HUDEP-2 (cell line): Measurements from ENCODE around the gene RBM8A.

Source experiments
- DNase-seq, 76 experiments: peaks; one replicate each; lab custom pipeline; 2025; ENCODE audit not compliant: unreplicated experiment in 76 of 76; lab: John Stamatoyannopoulos, UW

RBM8A gene

GRCh38 chr1:145918144-145918991 is 8.9 kb downstream of the RBM8A start, which contains the start of gene PEX11B:
TSS of gene PEX11B (minus strand) at chr1:145918717. CDS start at chr1:145918688, 29 bp downstream.
- DNase-seq = peak in 75 of 76 experiments; percentile 31 to 96 (median 85)

DNA sequence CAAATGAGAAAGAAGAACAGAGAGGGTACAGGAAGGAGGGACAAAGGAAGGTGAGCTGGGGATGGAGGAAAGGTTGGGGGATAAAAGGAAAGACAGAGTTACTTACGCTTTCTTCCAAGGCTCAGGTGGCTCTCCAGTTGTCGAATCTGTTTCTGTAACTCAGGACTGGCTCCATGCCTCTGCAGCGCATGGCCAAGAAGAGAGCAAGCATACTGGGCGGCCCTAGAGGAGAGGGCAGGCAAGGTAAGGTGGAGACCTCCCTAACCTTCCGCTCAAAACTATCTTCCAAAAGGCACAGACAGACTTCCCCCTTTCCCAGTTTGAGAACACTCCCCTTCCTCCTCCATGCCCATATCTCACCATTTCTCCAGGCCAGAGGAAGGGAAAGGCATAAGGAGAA is 9.7 kb downstream of the RBM8A start:
- DNase-seq = no peak

- no peak for DNase-seq
These were observed 10.5 kb downstream of the RBM8A start for GRCh38 chr1:145916745-145917144.

DNA sequence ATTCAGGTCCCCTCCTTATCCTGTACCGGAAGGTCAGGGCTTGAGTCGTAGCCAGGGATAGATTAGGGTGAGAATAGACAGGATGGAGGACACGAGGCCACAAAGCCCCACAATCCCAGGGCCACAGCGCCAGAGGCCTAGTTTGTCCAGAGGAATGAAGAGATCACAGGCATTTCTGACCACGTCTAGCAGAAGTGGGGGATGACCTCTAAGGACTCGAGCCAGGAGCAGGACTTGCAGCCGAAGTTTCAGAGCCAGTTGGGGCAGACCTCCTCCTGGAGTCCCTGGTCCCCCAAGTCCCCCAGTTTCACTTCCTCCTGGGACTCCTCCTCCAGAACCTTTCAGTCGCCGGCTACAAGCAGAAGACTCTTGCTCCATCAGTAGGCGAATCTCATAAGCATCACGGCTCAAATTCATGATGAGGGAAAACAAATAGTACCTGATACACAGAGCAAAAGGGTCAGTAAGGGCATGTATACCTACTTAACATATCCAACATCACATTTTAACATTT is 15.1 kb downstream of the RBM8A start:
- no peak for DNase-seq

DNA sequence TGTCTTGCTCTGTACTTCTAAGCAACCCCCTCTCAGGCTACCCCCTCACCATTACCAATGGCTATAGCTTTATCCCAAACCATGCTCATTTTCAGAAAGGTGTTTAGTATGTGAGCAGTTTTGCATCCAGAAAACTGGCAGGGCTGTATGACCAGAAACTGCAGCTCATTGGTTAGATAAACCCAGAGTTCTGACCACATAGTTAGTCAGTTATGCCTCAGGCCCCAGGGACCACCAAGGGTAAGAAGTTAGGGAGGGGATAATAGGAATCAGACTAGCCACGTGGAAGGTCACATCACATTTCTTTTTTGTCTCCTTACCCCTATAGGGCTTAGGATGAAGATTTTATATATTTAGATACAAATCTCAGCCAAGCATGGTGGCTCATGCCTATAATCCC is 18.6 kb downstream of the RBM8A start:
- no peak for DNase-seq

DNA sequence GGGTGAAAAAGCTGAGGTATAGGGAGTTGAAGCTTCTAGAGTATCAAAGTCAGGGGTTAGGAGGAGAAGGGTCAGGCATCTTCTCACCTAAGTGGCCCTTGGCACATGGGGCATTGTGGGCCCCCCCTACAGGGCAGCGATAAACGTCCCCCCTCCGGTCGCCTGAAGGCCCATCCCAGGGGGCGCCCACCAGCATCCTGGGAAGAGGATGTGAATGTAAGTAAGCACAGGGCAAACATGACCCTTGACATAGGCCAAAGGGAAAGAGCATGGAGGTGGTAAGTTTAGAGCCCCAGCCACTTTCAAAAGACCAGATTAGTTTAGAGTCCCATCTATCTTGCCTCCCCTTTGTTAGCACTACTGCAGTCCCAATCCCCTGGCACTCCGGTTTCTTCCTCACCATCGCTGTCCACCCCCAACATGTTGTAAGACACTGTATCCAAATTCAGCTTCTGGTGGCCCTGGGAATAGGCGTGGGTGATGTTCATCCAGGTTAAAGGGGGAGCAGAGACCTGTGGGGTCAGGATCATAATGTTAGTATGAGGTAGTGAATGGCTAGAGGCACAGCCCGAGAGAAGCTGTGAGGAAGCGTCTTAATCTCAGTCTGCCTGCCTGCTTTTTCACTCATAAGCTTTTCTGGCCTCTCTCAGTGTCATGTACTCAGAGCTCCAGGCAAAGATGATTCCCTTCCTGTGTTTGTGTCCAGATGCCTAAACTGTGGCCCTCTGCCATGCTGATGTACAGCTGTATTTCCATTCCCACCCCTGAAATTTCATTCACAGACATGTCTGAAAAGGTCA is 20.1 kb downstream of the RBM8A start:
- no peak for DNase-seq

DNA sequence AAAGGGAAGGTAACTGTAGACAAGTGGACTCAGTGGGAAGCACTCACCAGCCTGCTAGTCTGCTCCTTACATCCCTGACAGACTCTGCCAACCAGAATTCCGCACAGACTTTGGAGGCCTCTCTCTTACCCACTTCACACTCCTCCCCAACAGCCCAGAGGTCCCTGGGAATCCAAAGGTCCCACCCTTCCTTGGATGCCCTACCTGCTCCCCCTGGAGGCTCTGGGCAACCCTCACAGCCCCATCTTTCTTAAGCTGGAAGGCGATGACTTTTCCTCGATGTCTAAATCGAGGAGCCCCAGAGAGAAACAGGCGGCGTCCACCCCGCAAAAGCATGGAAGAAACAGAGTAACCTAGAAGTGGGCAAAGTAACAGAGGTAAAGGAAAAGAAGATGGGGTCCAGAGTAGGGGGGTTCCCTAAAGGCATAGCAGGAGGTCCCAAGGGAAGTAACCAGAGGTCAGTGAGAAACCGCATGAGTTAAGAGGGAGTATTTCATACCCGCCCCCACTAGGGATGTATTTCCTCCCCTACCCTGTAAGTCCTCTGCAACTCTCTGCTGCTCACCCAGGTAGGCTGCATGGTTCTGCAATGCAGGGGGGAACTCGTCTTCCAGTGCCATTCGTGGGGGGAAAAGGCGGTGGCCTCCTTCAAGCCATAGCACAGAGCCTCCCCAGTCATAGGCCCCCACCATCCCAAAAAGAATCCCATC is 25.8 kb downstream of the RBM8A start:
- DNase-seq = no peak

DNA sequence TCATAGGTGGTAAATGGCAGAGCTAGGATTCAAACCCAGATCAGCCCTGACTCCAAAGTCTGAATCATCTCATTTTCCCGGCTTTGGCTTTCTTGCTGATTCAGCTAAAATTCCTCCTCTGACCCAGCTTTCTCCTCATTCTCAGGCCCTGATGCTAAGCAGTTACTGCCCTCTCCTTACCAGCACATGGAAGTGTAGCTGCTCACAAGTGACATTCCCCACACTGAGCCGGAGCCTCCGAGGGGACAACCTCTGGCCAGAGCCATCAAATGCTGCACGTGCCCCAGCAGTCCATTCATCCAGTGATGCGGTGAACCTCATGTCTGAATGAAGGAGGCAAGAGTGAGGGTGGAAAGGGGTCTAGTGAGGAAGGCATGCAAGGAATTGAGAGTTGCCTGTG is 28.5 kb downstream of the RBM8A start:
- DNase-seq = no peak

- DNase-seq = no peak
These were observed 29.3 kb downstream of the RBM8A start for GRCh38 chr1:145897969-145898368.

- no peak for DNase-seq
These were observed 31.8 kb downstream of the RBM8A start for GRCh38 chr1:145895471-145895870.

DNA sequence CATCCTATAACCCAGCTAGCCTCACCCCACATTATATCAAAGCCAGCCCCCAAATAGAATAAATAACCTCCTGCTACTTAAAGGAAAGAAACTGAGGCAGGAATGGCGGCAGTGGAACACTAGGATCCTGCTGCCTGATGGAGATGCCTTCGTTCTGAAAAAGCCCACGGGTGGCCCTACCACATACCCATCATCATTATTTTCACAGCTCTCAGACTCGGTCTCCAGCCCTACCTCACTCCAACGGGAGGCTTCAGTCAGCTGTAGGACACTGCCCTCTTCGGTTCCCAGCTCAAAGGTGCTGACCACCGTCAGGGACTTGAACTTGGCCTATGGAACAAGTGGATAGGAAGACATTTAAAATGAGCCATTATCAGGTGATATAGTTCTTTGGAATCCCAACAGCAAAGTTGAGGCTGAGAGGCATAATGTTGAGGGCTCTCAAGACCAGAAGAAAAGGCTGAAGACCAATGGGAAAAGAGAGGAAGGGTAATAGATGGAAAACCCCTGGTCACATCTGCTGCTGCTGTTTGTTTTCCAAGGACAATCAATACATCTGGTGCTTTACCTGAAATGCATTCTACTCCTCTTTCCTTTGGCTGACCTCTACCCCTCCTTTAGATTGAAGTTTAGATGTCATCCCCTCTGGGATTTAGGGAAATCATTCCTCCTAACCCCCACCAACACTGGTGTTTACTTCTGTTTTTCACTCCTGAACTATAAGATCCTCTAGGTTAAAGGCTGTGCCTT is 33.8 kb downstream of the RBM8A start:
- DNase-seq = no peak

- peak in 58 of 76 experiments; percentile 6 to 69 (median 36) for DNase-seq
These were observed 34.7 kb downstream of the RBM8A start for GRCh38 chr1:145892486-145893087.

DNA sequence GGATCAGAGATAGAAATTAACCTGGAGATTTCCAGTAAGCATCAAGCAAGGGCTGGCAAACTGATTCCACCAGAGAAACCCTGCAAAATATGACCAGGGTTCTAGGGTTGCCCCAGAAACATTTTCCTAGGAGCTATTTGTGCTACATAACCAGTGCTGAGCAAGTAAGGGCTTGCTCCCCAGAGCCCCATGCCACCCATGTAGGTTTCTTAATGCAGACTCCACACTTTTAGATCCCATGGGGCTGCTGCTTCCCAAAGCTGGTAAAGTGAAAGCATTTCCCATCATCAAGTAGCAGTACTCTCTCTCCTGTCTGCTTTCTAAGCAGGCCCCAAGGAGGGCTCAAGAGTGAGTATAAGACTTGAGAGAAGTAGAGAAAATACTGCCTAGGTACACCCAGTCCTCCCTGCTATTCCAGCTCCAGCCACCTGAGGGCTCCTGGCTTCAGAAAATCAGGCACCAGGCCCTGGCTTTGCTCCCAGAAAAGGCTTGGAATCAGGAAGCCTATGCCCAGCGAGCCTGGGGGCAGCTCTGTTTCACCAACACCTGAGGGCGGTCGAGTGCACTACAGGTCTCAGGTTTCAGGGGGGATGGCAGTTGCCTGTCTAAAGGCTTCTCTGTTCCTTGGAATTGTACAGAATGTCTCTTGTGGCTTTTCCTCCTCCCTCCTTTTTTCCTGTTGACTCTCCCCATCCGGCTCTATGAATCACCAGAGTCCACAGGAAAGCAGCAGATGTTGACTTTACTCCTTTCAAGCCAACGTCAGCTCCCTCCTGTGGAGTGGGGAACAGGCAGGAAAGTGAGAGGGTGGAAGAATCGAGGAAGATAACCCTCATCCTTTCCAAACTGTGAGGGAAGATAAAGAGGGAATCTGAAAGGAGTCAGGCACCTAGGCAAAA is 35.4 kb downstream of the RBM8A start:
- peak in 66 of 76 experiments; percentile 10 to 77 (median 60) for DNase-seq

DNA sequence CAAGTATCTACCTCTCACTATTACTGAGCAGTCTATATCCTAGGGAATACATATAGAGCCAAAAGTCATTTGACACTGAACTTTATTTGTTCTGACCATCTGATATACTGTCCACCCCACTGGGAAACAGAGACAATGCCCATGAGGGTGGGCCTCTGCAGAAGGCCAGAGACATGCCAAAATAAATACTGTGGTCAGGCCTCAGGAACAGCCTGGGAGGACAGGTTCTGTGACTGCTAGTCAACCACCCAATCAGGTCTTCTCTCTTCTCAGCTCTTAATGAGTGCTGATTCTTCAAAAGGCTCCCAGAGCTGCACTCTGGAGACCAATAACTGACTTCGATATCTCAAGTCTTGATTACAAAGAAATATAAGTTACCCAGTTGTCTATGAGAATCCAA is 36.1 kb downstream of the RBM8A start:
- no peak for DNase-seq

DNA sequence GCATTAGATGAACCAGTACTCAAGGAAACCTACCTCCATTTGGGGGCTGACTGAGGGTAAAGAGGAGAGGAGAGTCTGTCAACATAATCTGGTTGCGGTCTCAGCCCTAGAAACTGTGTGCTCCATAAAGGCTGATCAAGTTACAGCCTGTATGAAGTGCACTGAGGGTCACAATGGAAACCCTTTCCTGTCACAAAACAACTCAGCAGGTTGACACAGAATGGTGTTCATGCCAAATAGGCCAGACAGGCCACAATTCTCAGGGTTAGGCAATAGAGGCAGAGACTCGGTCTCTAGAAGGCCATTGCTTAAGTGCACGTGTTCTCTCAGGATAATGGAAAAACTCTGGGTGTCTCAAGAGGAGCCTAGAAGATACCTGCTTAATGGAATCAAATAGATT is 37.6 kb downstream of the RBM8A start:
- no peak for DNase-seq

GRCh38 chr1:145887631-145888030 is 39.7 kb downstream of the RBM8A start:
- no peak for DNase-seq

DNA sequence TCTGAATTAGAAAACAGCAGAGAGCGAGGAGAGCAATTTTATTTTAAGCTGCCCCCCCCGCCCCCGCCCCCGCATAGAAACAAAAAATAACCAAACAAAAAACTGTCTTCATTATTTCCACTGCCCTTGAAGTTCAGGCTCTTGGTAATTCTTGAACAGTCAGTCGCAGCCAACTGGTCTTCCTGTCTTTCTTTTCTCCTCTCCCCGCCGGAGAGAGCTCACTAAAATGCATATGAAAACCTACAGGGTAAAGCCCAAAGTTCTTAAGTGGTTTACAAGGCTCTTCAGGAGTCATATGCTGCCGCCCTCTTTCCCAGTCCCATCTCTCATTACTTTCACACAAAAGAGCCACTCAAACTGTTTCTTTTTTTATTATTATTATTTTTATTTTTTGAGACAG is 40.5 kb downstream of the RBM8A start:
- DNase-seq = no peak

DNA sequence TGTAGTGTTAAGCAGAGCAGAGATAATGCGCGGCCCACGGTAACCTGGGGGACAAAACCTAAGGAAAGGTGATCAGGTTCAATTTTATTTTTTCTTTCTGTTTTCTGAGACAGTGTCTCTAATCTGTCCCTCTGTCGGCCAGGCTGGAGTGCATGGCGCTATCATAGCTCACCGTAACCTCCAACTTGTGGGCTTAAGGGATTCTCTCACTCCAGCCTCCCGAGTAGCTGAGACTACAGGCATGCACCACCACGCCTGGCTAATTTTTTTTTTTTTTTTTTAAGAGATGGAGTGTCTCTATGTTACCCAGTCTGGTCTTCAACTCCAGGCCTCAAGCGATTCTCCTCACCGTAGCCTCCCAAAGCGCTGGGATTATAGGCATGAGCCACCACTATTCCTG is 40.9 kb downstream of the RBM8A start:
- peak in 1 of 76 experiments; percentile 6 for DNase-seq
